ENCODE results near the gene GALNT1. TPM values are rescaled to one million over a fixed set of nuclear protein-coding genes. Genes with fewer than 3 reads are reported as not detected.
A peak's percentile ranks its signal among the peaks of the same experiment; 100 is the strongest.

The GALNT1 gene
- total and polyA plus RNA-seq, 2 donors (not counting 1 experiment from before 2014, with no cell fraction given) = 7.5 to 51.3 TPM

- Histone ChIP-seq H3K9me3 (ENCODE audit: control extremely low read depth in 1 of 3, control insufficient read depth in 2 of 3, insufficient read depth in 1 of 3, low read length in 2 of 3) (peaks cover 0 to 6% (median 4%) of the 10 kb centered on the region in 3 donors), H2AFZ (ENCODE audit: insufficient read depth, low read depth, low read length, poor library complexity, severe bottlenecking) (no peak overlapping the region), H3K9ac (ENCODE audit: low read length) (no peak overlapping the region), H3K27ac (ENCODE audit: low read length in 2 of 2) (no peak overlapping the region), H3K4me1 (ENCODE audit: control insufficient read depth in 2 of 2, insufficient read depth in 2 of 2, low read length in 2 of 2) (peaks cover 38% of the 10 kb centered on the region in 2 donors), H3K79me2 (ENCODE audit: control insufficient read depth, insufficient read depth, low read length) (peaks cover 96% of the 10 kb centered on the region), H3K27me3 (replicated peaks in 1 of 4; ENCODE audit: control extremely low read depth in 1 of 4, control insufficient read depth in 3 of 4, insufficient read depth in 4 of 4, low read length in 3 of 4) (no peaks in the 10 kb centered on the region), H3K36me3 (replicated peaks in 1 of 2; ENCODE audit: control extremely low read depth in 1 of 2, control insufficient read depth in 1 of 2, extremely low read depth in 1 of 2, insufficient read depth in 2 of 2, low read length in 1 of 2) (no peaks in the 10 kb centered on the region), H3K4me2 (replicated peaks; ENCODE audit: low read depth, low read length, poor library complexity, severe bottlenecking) (no peak overlapping the region), H4K20me1 (ENCODE audit: control insufficient read depth, insufficient read depth, low read length, poor library complexity, severe bottlenecking) (no peaks in the 10 kb centered on the region), H3K4me3 (ENCODE audit: control extremely low read depth in 1 of 5, extremely low read depth in 1 of 5, insufficient read depth in 1 of 5, low read depth in 2 of 5, low read length in 4 of 5) (no peak overlapping the region)
- ChIA-PET POLR2A (interaction anchor here (0.6 to 1.3 kb wide), 2 partner anchors 91 to 562 kb away, joined by 3 to 9 read pairs; partner anchors contain the start of gene INO80C), CTCF (interaction anchor here (0.6 to 1.5 kb wide), 11 partner anchors 9 to 362 kb away, joined by 3 to 12 read pairs (median 4); no protein-coding TSS in a partner anchor)
- TF ChIP-seq CTCF (IDR thresholded peaks at IDR 0.05) = peak; percentile 27
- TF ChIP-seq EZH2 (IDR thresholded peaks at IDR 0.05; ENCODE audit: borderline replicate concordance, insufficient read depth, low read depth, low read length, poor library complexity, severe bottlenecking) = no peak
- DNase-seq = peak; percentile 59
- Mint-ChIP-seq H3K27ac (peak overlapping the region; percentile 10), H3K4me3 (no peak overlapping the region), H3K9me3 (ENCODE audit: insufficient read depth) (peaks cover 5% of the 10 kb centered on the region), H3K27me3 (no peaks in the 10 kb centered on the region), H3K4me1 (peaks cover 34% of the 10 kb centered on the region)
- 68% methylated on average over 4 of the region's 6 CpGs for WGBS (ENCODE audit: insufficient coverage)
- ATAC-seq (ENCODE audit: low read depth) = peak; percentile 66
- intact Hi-C loops (cut with micrococcal nuclease) = loop anchor here (1.0 to 10.0 kb wide), 6 partner anchors 106 to 695 kb away; partner anchors contain the start of genes ELP2, RPRD1A and SLC39A6
These were observed 7.5 kb downstream of the GALNT1 start for GRCh38 chr18:35588995-35589394.

DNA sequence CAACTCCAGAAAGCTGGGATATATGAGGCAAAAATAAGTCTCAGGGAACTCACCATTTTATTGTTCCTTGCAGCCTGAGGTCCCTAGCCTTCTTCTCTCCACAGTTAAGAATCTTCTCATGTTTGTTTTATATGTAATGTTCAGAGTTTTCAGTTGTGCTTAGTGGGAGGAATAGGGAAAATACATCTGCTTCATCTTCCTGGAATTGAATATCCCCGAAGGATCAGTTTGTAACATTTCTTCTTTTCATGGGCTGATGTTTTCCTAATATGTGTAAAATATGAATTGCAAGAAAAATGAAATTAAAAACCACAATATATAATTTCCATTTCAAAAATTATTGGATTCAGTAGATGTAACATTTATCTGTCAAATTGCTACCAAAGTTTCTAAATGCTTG, 8.0 kb downstream of the GALNT1 start:
- Mint-ChIP-seq H3K4me1 (peaks cover 35% of the 10 kb centered on the region), H3K4me3 (no peak overlapping the region), H3K27me3 (no peaks in the 10 kb centered on the region), H3K27ac (no peak overlapping the region), H3K9me3 (ENCODE audit: insufficient read depth) (peaks cover 5% of the 10 kb centered on the region)
- no peaks in the 10 kb centered on the region for H4K20me1 ChIP-seq (ENCODE audit: control insufficient read depth, insufficient read depth, low read length, poor library complexity, severe bottlenecking)
- POLR2A ChIA-PET = interaction anchor here (1.3 kb wide), 1 partner anchor 92 kb away, joined by 9 read pairs; the partner anchor contains the start of gene INO80C
- H3K27ac ChIP-seq (ENCODE audit: low read length in 2 of 2) = no peak overlapping the region
- no peaks in the 10 kb centered on the region for H3K27me3 ChIP-seq (replicated peaks in 1 of 4; ENCODE audit: control extremely low read depth in 1 of 4, control insufficient read depth in 3 of 4, insufficient read depth in 4 of 4, low read length in 3 of 4)
- no peak for TF ChIP-seq EZH2 (IDR thresholded peaks at IDR 0.05; ENCODE audit: borderline replicate concordance, insufficient read depth, low read depth, low read length, poor library complexity, severe bottlenecking)
- DNase-seq (no peak), ATAC-seq (ENCODE audit: low read depth) (no peak)
- no peaks in the 10 kb centered on the region for H3K36me3 ChIP-seq (replicated peaks in 1 of 2; ENCODE audit: control extremely low read depth in 1 of 2, control insufficient read depth in 1 of 2, extremely low read depth in 1 of 2, insufficient read depth in 2 of 2, low read length in 1 of 2)
- intact Hi-C loops (cut with micrococcal nuclease) = loop anchor here (1.0 to 10.0 kb wide), 6 partner anchors 105 to 695 kb away; partner anchors contain the start of genes ELP2, RPRD1A and SLC39A6
- H3K79me2 ChIP-seq (ENCODE audit: control insufficient read depth, insufficient read depth, low read length) = peaks cover 96% of the 10 kb centered on the region
- H3K4me2 ChIP-seq (replicated peaks; ENCODE audit: low read depth, low read length, poor library complexity, severe bottlenecking) = no peak overlapping the region
- H3K4me1 ChIP-seq (ENCODE audit: control insufficient read depth in 2 of 2, insufficient read depth in 2 of 2, low read length in 2 of 2) = peaks cover 41 to 43% of the 10 kb centered on the region in 2 donors
- H3K4me3 ChIP-seq (ENCODE audit: control extremely low read depth in 1 of 5, extremely low read depth in 1 of 5, insufficient read depth in 1 of 5, low read depth in 2 of 5, low read length in 4 of 5) = no peak overlapping the region
- no CpG with 5 or more reads among the region's 1 CpG for WGBS (ENCODE audit: insufficient coverage)
- H3K9ac ChIP-seq (ENCODE audit: low read length) = no peak overlapping the region
- H2AFZ ChIP-seq (ENCODE audit: insufficient read depth, low read depth, low read length, poor library complexity, severe bottlenecking) = no peak overlapping the region
- peaks cover 0 to 6% (median 4%) of the 10 kb centered on the region in 3 donors for H3K9me3 ChIP-seq (ENCODE audit: control extremely low read depth in 1 of 3, control insufficient read depth in 2 of 3, insufficient read depth in 1 of 3, low read length in 2 of 3)
- CTCF ChIA-PET = interaction anchor here (0.6 to 1.5 kb wide), 11 partner anchors 9 to 362 kb away, joined by 3 to 12 read pairs (median 4); no protein-coding TSS in a partner anchor
